Measurements from ENCODE around the gene OR10D3.

DNA sequence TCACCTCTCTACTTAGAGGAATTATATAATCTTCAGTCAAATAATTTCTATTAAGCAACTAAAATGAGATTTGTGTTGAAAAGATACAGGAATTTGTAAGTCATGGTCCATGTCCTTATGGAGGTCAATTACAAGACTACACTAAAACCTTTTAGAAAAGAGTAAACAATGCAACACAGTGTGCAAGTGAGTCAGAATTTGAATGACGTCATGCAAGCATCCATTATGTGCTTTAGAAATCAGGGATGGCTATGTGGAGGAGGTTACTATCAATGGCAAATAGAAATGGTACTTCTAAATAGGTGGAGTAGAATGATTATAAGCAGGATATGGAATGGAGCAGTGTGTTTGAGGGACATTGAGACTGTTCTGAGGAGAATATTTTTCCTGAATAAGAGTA lies 16.6 kb downstream of the OR10D3 start:
- TF ChIP-seq, protein P1, sequence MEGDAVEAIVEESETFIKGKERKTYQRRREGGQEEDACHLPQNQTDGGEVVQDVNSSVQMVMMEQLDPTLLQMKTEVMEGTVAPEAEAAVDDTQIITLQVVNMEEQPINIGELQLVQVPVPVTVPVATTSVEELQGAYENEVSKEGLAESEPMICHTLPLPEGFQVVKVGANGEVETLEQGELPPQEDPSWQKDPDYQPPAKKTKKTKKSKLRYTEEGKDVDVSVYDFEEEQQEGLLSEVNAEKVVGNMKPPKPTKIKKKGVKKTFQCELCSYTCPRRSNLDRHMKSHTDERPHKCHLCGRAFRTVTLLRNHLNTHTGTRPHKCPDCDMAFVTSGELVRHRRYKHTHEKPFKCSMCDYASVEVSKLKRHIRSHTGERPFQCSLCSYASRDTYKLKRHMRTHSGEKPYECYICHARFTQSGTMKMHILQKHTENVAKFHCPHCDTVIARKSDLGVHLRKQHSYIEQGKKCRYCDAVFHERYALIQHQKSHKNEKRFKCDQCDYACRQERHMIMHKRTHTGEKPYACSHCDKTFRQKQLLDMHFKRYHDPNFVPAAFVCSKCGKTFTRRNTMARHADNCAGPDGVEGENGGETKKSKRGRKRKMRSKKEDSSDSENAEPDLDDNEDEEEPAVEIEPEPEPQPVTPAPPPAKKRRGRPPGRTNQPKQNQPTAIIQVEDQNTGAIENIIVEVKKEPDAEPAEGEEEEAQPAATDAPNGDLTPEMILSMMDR (IDR thresholded peaks at IDR 0.05), result no peak
- no peak for TF ChIP-seq POLR2A (IDR thresholded peaks at IDR 0.05)
